ENCODE results near the gene PLCL2.

DNA sequence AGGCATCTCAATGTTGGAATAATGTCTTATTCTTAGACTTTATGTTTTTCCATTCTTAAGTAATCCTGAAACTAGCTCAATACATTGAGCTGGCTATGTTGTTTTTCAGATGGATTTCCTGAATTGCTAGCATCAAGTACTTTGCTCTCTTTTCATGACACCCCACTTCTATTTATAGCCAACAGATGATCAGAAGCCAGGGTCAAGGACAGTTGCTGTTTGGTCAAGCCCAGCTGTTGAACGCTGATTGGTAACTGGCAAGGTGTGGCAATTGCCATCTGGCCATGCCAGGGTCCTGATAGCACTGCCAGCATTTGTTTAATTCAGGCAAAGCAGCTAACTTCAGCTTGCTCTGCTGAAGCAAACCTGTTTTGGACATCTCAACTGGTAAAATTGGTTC, 46.2 kb upstream of the PLCL2 start:
- TF ChIP-seq, protein P1, sequence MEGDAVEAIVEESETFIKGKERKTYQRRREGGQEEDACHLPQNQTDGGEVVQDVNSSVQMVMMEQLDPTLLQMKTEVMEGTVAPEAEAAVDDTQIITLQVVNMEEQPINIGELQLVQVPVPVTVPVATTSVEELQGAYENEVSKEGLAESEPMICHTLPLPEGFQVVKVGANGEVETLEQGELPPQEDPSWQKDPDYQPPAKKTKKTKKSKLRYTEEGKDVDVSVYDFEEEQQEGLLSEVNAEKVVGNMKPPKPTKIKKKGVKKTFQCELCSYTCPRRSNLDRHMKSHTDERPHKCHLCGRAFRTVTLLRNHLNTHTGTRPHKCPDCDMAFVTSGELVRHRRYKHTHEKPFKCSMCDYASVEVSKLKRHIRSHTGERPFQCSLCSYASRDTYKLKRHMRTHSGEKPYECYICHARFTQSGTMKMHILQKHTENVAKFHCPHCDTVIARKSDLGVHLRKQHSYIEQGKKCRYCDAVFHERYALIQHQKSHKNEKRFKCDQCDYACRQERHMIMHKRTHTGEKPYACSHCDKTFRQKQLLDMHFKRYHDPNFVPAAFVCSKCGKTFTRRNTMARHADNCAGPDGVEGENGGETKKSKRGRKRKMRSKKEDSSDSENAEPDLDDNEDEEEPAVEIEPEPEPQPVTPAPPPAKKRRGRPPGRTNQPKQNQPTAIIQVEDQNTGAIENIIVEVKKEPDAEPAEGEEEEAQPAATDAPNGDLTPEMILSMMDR (IDR thresholded peaks at IDR 0.05 in 8 of 11, conservative IDR thresholded peaks at IDR 0.05 in 3 of 11) = no peak
- TF ChIP-seq POLR2AphosphoS5 (IDR thresholded peaks at IDR 0.05) = no peak
- no peak for TF ChIP-seq POLR2A (IDR thresholded peaks at IDR 0.05)

Data from spleen (tissue), 7 donors.